PC-3 (cell line): ENCODE data around the gene SDSL. TPM values are rescaled to one million over a fixed set of nuclear protein-coding genes. Genes with fewer than 3 reads are reported as not detected.

Experiments used
- ATAC-seq: fragments of 200-7000 bp; cut with Tn5 transposase; 2 replicates; pipeline ENCODE4 v1.9.1; 2020; ENCODE audit warnings: mild to moderate bottlenecking, moderate library complexity
- BruUV-seq: library from RNA; stranded (reverse); fragments of 400-500 nt; replicated peaks from 2 replicates; lab custom pipeline; 2021; lab: Mats Ljungman, UMichigan
- CTCF ChIA-PET: fragments of 300-600 bp; sonication (Branson Sonifier 250); formaldehyde crosslinking; loops from one replicate; lab custom pipeline; 2022; ENCODE audit warnings: antibody characterized with exemption; lab: Charles Lee
- POLR2A ChIA-PET: fragments of 300-600 bp; sonication (Branson Sonifier 250); formaldehyde crosslinking; loops from one replicate; lab custom pipeline; 2022; ENCODE audit warnings: antibody characterized with exemption; ENCODE audit not compliant: unreplicated experiment; lab: Charles Lee
- DNase-seq: peaks from one replicate; pipeline ENCODE4 v3.0.0-alpha.2; 2015
- H2AFZ ChIP-seq: fragments of 300-600 bp; sonication (generic); 2 replicates; pipeline ENCODE4 v1.6.0; 2016; ENCODE audit warnings: antibody characterized with exemption, low read length
- H3F3A ChIP-seq: fragments of 300-600 bp; sonication (generic); one replicate; pipeline ENCODE4 v1.6.0; 2017; ENCODE audit warnings: antibody characterized with exemption, low read length, control low read depth, mild to moderate bottlenecking; ENCODE audit not compliant: unreplicated experiment
- H3K27ac ChIP-seq: fragments of 300-600 bp; sonication (generic); 2 replicates; pipeline ENCODE4 v1.5.1; 2016; ENCODE audit warnings: mild to moderate bottlenecking, low read length
- H3K27me3 ChIP-seq: fragments of 300-600 bp; sonication (generic); 2 replicates; pipeline ENCODE4 v1.6.1; 2016; ENCODE audit warnings: low read length, mixed read lengths
- H3K36me3 ChIP-seq: fragments of 300-600 bp; sonication (generic); 2 replicates; pipeline ENCODE4 v1.6.1; 2016; ENCODE audit warnings: low read depth, mixed run types, low read length, mixed read lengths
- H3K4me1 ChIP-seq: fragments of 300-600 bp; sonication (generic); 2 replicates; pipeline ENCODE4 v1.5.1; 2016; ENCODE audit warnings: low read length; ENCODE audit not compliant: insufficient read depth
- H3K4me2 ChIP-seq: fragments of 300-600 bp; sonication (generic); 2 replicates; pipeline ENCODE4 v1.6.0; 2016; ENCODE audit warnings: low read length
- H3K4me3 ChIP-seq: fragments of 300-600 bp; sonication (generic); 2 replicates; pipeline ENCODE4 v1.5.1; 2016; ENCODE audit warnings: mild to moderate bottlenecking, low read length, mixed read lengths
- H3K79me2 ChIP-seq: fragments of 300-600 bp; sonication (generic); 2 replicates; pipeline ENCODE4 v1.6.1; 2017; ENCODE audit warnings: low read length, mixed read lengths
- H3K9ac ChIP-seq: fragments of 300-600 bp; sonication (generic); 2 replicates; pipeline ENCODE4 v1.6.0; 2016; ENCODE audit warnings: mild to moderate bottlenecking, low read length
- H3K9me2 ChIP-seq: fragments of 300-600 bp; sonication (generic); replicated peaks from 2 replicates; pipeline ENCODE4 v1.6.1; 2016; ENCODE audit warnings: mixed run types, low read length, mixed read lengths
- H3K9me3 ChIP-seq: fragments of 300-600 bp; sonication (generic); 2 replicates; pipeline ENCODE4 v1.6.1; 2016; ENCODE audit warnings: low read length, mixed read lengths
- H4K20me1 ChIP-seq: fragments of 300-600 bp; sonication (generic); 2 replicates; pipeline ENCODE4 v1.6.1; 2016; ENCODE audit warnings: low read length, mixed read lengths
- EZH2 ChIP-seq: fragments of 300-600 bp; sonication (generic); IDR thresholded peaks from one replicate; pipeline ENCODE4 v1.6.1; 2017; ENCODE audit warnings: antibody characterized with exemption, mild to moderate bottlenecking, low read length; ENCODE audit not compliant: unreplicated experiment
- EZH2phosphoT487 ChIP-seq: fragments of 300-600 bp; sonication (generic); IDR thresholded peaks from 2 replicates; pipeline ENCODE4 v1.6.1; 2018; ENCODE audit warnings: mild to moderate bottlenecking, antibody characterized with exemption, low read length, borderline replicate concordance
- intact Hi-C: fragments of 100-400 bp; cut with micrococcal nuclease; formaldehyde crosslinking; loops from 2 replicates; pipeline ENCODE4 v1.9.0; 2023
- total RNA-seq: library from RNA; depleted of rRNA; stranded (reverse); fragments of >200 nt; gene quantifications from 2 replicates; pipeline ENCODE4 v1.2.3, GENCODE V29; 2014
- TF ChIP-seq, protein P1 (sequence below): fragments of 300-600 bp; sonication (generic); conservative IDR thresholded peaks from 2 replicates; pipeline ENCODE4 v1.5.1; 2017; ENCODE audit warnings: antibody characterized with exemption, low read depth, mild to moderate bottlenecking, low read length

The SDSL gene
- total RNA-seq, 1 experiment from 2014 or later, result 14.0 TPM

DNA sequence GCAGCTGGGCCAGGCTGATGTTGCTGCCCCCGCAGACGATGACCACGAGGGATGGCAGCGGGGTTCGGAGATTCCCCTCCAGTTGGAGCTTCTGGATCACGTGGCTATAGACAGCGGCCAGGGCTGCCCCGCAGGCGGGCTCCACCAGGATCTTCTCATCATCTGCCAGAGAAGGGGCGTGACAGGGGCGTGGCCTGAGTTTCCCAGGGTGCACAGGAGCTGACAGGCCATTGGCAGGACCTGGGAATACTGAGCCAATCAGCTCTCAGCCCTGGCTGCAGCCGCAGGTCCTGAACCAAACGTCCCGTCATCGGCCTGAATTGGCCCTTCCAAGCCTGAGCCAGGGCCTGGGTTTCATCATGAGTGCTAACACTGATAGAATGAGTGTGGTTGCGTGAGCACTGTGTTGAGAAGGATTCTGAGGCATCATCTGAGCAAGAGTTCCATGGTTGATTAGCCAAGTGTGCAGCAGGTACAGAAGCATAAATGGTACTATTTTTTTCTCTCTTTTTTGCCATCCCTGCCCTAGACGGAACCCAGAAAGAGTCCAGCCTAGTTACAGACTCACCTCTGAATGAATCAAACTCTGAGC is 29.1 kb upstream of the SDSL start:
- DNase-seq (no peak), ATAC-seq (no peak)
- TF ChIP-seq EZH2 (no peak), EZH2phosphoT487 (no peak)
- TF ChIP-seq, protein P1, sequence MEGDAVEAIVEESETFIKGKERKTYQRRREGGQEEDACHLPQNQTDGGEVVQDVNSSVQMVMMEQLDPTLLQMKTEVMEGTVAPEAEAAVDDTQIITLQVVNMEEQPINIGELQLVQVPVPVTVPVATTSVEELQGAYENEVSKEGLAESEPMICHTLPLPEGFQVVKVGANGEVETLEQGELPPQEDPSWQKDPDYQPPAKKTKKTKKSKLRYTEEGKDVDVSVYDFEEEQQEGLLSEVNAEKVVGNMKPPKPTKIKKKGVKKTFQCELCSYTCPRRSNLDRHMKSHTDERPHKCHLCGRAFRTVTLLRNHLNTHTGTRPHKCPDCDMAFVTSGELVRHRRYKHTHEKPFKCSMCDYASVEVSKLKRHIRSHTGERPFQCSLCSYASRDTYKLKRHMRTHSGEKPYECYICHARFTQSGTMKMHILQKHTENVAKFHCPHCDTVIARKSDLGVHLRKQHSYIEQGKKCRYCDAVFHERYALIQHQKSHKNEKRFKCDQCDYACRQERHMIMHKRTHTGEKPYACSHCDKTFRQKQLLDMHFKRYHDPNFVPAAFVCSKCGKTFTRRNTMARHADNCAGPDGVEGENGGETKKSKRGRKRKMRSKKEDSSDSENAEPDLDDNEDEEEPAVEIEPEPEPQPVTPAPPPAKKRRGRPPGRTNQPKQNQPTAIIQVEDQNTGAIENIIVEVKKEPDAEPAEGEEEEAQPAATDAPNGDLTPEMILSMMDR, result no peak
- BruUV-seq, result no TSS peak
- intact Hi-C loops, result no loop called here
- POLR2A ChIA-PET, result no interaction called here
- H3K9ac ChIP-seq, result no peak overlapping the region
- no peak overlapping the region for H3K4me2 ChIP-seq
- H3K4me3 ChIP-seq, result no peak overlapping the region
- H3K9me2 ChIP-seq, result no peaks in the 10 kb centered on the region
- H3F3A ChIP-seq, result no peaks in the 10 kb centered on the region
- H3K79me2 ChIP-seq, result no peaks in the 10 kb centered on the region
- no peaks in the 10 kb centered on the region for H3K9me3 ChIP-seq
- H3K27me3 ChIP-seq, result no peaks in the 10 kb centered on the region
- no peak overlapping the region for H3K27ac ChIP-seq
- CTCF ChIA-PET, result no interaction called here
- no peaks in the 10 kb centered on the region for H3K4me1 ChIP-seq
- peaks cover 17% of the 10 kb centered on the region for H3K36me3 ChIP-seq
- no peak overlapping the region for H2AFZ ChIP-seq
- no peaks in the 10 kb centered on the region for H4K20me1 ChIP-seq

DNA sequence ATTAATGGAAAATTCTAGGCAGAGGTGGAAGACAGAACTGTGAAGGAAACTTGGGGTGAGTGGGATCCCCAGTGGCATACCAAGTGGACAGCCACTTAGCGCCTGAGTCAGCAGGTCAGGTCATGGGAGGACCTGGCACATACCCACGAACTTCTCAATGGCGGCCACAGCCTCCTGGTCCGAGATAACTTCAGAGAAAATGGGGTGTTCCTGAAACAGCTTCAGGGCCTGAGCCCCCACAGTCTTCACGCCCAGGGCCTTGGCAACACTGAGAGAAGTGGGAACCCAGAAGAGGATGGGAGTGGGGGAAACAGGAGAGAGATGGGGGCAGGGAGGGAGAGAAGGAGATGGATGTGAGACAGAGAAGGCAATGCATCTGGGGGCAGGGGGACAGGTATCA is 28.4 kb upstream of the SDSL start:
- Histone ChIP-seq H3K79me2 (no peaks in the 10 kb centered on the region), H3K4me3 (no peak overlapping the region), H3K4me2 (no peak overlapping the region), H4K20me1 (no peaks in the 10 kb centered on the region), H3K9me3 (no peaks in the 10 kb centered on the region), H3K4me1 (no peaks in the 10 kb centered on the region), H3F3A (no peaks in the 10 kb centered on the region), H3K27ac (no peak overlapping the region), H3K9me2 (no peaks in the 10 kb centered on the region), H3K9ac (no peak overlapping the region), H3K27me3 (no peaks in the 10 kb centered on the region), H2AFZ (no peak overlapping the region), H3K36me3 (peaks cover 11% of the 10 kb centered on the region)
- ChIA-PET CTCF (no interaction called here), POLR2A (no interaction called here)
- no TSS peak for BruUV-seq
- DNase-seq, result no peak
- ATAC-seq, result no peak
- intact Hi-C loops, result no loop called here
- TF ChIP-seq EZH2phosphoT487 (no peak), EZH2 (no peak)
- TF ChIP-seq, protein P1, result no peak

DNA sequence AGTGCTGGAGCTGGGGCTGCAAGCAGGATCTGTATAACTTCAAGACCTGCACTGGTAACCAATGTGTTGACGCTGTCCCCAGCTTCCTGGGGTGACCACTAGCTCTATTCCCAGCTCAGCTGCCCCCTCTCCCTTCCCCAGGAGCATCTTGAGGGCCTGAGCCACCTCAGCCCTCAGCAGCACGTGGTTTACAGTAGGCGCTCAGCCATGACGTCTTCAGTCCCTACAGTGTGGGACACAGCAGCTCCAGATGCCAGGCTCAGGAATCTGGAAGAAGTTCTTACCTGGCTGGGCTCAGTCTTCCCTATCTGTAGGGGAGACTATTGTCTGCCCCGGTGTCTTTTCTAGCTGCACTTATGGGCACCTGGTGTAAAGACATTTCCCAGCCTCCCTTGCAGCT is 27.1 kb upstream of the SDSL start:
- ChIA-PET POLR2A (no interaction called here), CTCF (no interaction called here)
- Histone ChIP-seq H3K4me2 (no peak overlapping the region), H3K27me3 (no peaks in the 10 kb centered on the region), H3K4me1 (no peaks in the 10 kb centered on the region), H3F3A (no peaks in the 10 kb centered on the region), H2AFZ (no peak overlapping the region), H3K79me2 (no peaks in the 10 kb centered on the region), H3K4me3 (no peak overlapping the region), H3K36me3 (peaks cover 9% of the 10 kb centered on the region), H3K9me3 (no peaks in the 10 kb centered on the region), H3K9me2 (no peaks in the 10 kb centered on the region), H4K20me1 (no peaks in the 10 kb centered on the region), H3K27ac (no peak overlapping the region), H3K9ac (no peak overlapping the region)
- no peak for ATAC-seq
- intact Hi-C loops, result no loop called here
- BruUV-seq, result no TSS peak
- TF ChIP-seq, protein P1, result no peak
- TF ChIP-seq EZH2 (no peak), EZH2phosphoT487 (no peak)
- DNase-seq, result no peak
